ENCODE measurements around the gene SCNN1B.

GRCh38 chr16:23288209-23288608 is 13.9 kb upstream of the SCNN1B start:
- TF ChIP-seq CTCF (conservative IDR thresholded peaks at IDR 0.05), result no peak
- no peak for TF ChIP-seq ZFX (IDR thresholded peaks at IDR 0.05)

Data from C4-2B (cell line).